Prostate gland (tissue), 2 donors: Measurements from ENCODE around the gene HLA-DQA1. TPM values are rescaled to one million over a fixed set of nuclear protein-coding genes. Genes with fewer than 3 reads are reported as not detected.
A peak's percentile ranks its signal among the peaks of the same experiment; 100 is the strongest.

Experiments
- DNase-seq: peaks from one replicate; pipeline ENCODE4 v3.0.0-alpha.2; 2019; ENCODE audit warnings: low spot score
- H3K27ac ChIP-seq, 2 donors: fragments of 200-600 bp; sonication (generic); 2 replicates each; pipeline ENCODE4 v1.5.1; 2017 to 2019
- H3K27me3 ChIP-seq: fragments of 200-600 bp; sonication (generic); replicated peaks from 2 replicates; pipeline ENCODE4 v1.5.1; 2019; ENCODE audit not compliant: insufficient read depth
- H3K36me3 ChIP-seq, 2 donors: fragments of 200-600 bp; sonication (generic); 1 replicate in 1 of 2; 2 replicates in 1 of 2; pipeline versions ENCODE4 v1.5.1 to v1.8.1; 2017 to 2019
- H3K4me1 ChIP-seq: fragments of 200-600 bp; sonication (generic); replicated peaks from 2 replicates; pipeline ENCODE4 v1.5.1; 2019
- H3K4me3 ChIP-seq, 2 donors: fragments of 200-600 bp; sonication (generic); 2 replicates each; pipeline ENCODE4 v1.5.1; 2017 to 2019
- H3K9me3 ChIP-seq: fragments of 200-600 bp; sonication (generic); 2 replicates; pipeline ENCODE4 v1.5.1; 2017
- POLR2A ChIP-seq: fragments of 450-650 bp; IDR thresholded peaks from one replicate; pipeline ENCODE4 v1.6.1; 2016; ENCODE audit warnings: antibody characterized with exemption, mild to moderate bottlenecking
- POLR2AphosphoS5 ChIP-seq: sonication (generic); formaldehyde crosslinking; IDR thresholded peaks from one replicate; pipeline ENCODE4 v1.6.1; 2017; ENCODE audit warnings: antibody characterized with exemption
- WGBS: methylation state at CpG from one replicate; pipeline ENCODE4 v1.1.5; 2018; 5-methylcytosine and 5-hydroxymethylcytosine counted together
- intact Hi-C: fragments of 100-400 bp; cut with DNase I; formaldehyde crosslinking; loops from one replicate; pipeline ENCODE4 v1.14.2; 2022
- total RNA-seq, 2 donors: library from RNA; depleted of rRNA; stranded (reverse); fragments of >200 nt; gene quantifications; one replicate each; pipeline ENCODE4 v1.1.0, GENCODE V29; 2016
- TF ChIP-seq, protein P1 (sequence below), 4 experiments: fragments of 200-600 bp in 2 of 4; fragments of 450-650 bp in 2 of 4; sonication (generic) in 2 of 4; IDR thresholded peaks; 1 replicate in 3 of 4; 2 replicates in 1 of 4; pipeline ENCODE4 v1.5.1; 2016 to 2019; ENCODE audit warnings: antibody characterized with exemption in 4 of 4, mild to moderate bottlenecking in 2 of 4, moderate library complexity in 2 of 4

HLA-DQA1 gene
- total RNA-seq, 2 donors from 2014 or later: 2.4 to 3.7 TPM

DNA sequence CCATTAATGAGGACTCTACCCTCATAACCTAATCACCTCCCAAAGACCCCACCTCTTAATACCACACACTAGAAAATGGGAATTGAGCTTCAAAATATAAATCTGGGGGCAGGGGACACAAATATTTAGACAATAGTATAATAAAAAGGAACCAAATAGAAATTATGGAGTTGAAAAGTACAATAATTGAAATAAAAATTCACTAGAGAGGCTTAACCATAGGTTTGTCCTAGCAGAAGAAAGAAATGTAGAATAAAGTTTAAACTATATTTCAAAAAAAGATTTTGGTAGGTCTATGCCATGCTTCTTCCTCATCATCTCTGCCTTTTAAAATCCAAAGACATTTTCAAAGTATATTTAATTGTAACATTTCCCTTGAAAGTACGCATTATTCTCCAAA lies 19.5 kb upstream of the HLA-DQA1 start:
- H3K27me3 ChIP-seq: no peaks in the 10 kb centered on the region
- DNase-seq: no peak
- TF ChIP-seq, protein P1, sequence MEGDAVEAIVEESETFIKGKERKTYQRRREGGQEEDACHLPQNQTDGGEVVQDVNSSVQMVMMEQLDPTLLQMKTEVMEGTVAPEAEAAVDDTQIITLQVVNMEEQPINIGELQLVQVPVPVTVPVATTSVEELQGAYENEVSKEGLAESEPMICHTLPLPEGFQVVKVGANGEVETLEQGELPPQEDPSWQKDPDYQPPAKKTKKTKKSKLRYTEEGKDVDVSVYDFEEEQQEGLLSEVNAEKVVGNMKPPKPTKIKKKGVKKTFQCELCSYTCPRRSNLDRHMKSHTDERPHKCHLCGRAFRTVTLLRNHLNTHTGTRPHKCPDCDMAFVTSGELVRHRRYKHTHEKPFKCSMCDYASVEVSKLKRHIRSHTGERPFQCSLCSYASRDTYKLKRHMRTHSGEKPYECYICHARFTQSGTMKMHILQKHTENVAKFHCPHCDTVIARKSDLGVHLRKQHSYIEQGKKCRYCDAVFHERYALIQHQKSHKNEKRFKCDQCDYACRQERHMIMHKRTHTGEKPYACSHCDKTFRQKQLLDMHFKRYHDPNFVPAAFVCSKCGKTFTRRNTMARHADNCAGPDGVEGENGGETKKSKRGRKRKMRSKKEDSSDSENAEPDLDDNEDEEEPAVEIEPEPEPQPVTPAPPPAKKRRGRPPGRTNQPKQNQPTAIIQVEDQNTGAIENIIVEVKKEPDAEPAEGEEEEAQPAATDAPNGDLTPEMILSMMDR (IDR thresholded peaks at IDR 0.05): no peak
- TF ChIP-seq POLR2A (no peak), POLR2AphosphoS5 (no peak)
- H3K4me3 ChIP-seq: no peak overlapping the region
- intact Hi-C loops: no loop called here
- H3K4me1 ChIP-seq: no peaks in the 10 kb centered on the region
- H3K36me3 ChIP-seq: no peaks in the 10 kb centered on the region
- 41% methylated on average over 1 of the region's 1 CpG for WGBS
- H3K9me3 ChIP-seq: no peaks in the 10 kb centered on the region
- no peak overlapping the region for H3K27ac ChIP-seq

DNA sequence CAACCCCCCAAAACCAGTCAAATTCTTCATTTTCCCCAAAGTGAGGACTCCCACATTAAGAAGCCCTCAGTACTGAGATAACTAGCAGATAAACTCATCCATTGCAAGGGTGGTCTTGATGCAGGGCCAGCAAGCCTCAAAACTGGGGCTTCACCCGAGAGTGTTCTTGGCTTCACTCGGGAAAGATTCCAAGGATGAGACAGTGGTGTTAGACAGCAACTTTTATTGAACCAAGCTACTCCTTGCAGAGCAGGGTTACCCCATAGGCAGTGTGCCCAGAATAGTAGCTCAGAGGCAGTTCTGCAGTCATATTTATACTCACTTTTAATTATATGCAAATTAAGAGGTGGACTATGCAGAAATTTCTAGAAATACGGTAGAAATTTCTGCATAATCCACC lies 15.8 kb upstream of the HLA-DQA1 start:
- 36% methylated on average over 2 of the region's 3 CpGs for WGBS
- Histone ChIP-seq H3K27me3 (no peaks in the 10 kb centered on the region), H3K9me3 (no peaks in the 10 kb centered on the region), H3K27ac (no peak overlapping the region), H3K4me1 (no peaks in the 10 kb centered on the region), H3K4me3 (no peak overlapping the region), H3K36me3 (no peaks in the 10 kb centered on the region)
- no peak for DNase-seq
- TF ChIP-seq POLR2AphosphoS5: no peak
- TF ChIP-seq, protein P1 (IDR thresholded peaks at IDR 0.05): no peak
- no peak for TF ChIP-seq POLR2A
- intact Hi-C loops: no loop called here

DNA sequence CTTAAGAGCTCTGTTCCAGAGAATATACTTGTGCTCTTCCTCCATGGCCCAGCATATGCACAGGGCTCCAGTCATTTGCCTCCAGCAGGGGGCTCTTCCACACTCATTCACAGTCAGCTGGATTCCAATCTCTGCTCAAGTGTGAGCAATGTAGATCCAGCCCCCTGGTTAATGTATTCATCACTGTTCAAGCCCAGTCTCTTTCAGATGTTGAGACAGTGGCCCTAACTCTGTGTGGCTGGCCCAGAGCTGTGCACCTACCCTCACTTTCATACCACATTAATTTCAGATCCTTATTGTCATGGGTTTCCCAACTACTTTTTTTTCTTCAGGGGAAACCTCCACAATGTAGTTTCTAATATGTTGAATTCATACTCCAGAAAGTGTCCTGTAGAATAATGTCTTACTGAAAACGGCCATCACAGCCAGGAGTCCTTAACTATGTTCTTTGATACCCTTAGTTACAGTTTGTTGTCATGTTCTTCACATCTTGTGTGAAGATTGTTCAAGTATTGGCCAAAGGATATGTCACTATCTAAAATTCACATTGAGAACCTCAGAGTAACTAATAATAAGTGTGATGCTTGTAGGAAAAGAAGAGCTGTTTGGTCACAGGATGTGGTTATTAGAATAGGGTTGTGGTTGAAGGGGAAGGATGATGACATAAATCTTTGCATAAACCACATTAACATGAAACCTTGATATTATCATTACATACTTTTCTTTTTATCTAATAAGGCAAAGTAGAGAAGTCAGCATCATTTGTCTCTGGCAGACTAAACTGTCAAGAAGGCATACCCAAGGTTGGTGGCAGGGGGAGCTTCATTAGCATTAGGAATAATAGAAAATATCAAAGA lies 14.4 kb upstream of the HLA-DQA1 start:
- DNase-seq: no peak
- no peak overlapping the region for H3K4me3 ChIP-seq
- H3K9me3 ChIP-seq: no peaks in the 10 kb centered on the region
- intact Hi-C loops: no loop called here
- 31% methylated on average over 1 of the region's 1 CpG for WGBS
- H3K4me1 ChIP-seq: no peaks in the 10 kb centered on the region
- no peak overlapping the region for H3K27ac ChIP-seq
- no peaks in the 10 kb centered on the region for H3K27me3 ChIP-seq
- H3K36me3 ChIP-seq: no peaks in the 10 kb centered on the region
- no peak for TF ChIP-seq POLR2A
- TF ChIP-seq, protein P1 (IDR thresholded peaks at IDR 0.05): peak in 1 of 4 experiments; percentile 28
- TF ChIP-seq POLR2AphosphoS5: peak; percentile 33

DNA sequence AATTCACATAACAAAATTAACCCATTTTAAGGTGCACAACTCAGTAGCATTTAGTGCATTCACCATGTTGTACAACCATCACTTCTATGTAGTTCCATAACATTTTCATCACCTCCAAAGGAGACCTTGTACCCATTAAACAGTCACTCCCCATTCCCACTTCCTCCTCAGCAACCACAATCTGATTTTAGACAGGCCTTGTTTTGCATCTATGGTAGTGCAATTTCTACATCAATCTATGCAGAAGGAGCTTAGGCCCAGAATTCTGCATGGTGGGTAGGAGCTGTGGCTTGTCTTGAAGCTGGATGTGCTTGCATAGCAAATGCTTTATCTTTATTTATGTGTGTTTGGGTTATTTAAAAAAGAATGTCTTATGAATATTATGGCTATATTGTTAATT lies 13.5 kb upstream of the HLA-DQA1 start:
- no peak for DNase-seq
- Histone ChIP-seq H3K4me1 (no peaks in the 10 kb centered on the region), H3K36me3 (no peaks in the 10 kb centered on the region), H3K27ac (no peak overlapping the region), H3K9me3 (no peaks in the 10 kb centered on the region), H3K27me3 (no peaks in the 10 kb centered on the region), H3K4me3 (no peak overlapping the region)
- TF ChIP-seq, protein P1 (IDR thresholded peaks at IDR 0.05): no peak
- TF ChIP-seq POLR2AphosphoS5 (no peak), POLR2A (no peak)
- intact Hi-C loops: no loop called here

DNA sequence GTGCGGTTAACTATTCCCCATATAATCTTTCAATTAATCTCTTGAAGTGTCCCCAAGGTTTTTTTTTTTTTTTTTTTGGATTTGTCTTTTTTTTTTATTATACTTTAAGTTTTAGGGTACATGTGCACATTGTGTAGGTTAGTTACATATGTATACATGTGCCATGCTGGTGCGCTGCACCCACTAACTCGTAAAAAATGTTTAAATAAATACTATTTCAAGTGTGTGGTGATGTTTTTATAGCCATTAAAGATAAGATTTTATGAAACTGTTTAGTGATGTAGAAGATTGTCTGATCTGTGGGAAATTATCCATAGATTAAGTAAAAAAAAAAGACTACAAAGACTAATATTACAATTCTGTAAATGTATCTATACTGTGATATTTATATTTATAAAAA lies 12.6 kb upstream of the HLA-DQA1 start:
- no peaks in the 10 kb centered on the region for H3K9me3 ChIP-seq
- H3K4me1 ChIP-seq: no peaks in the 10 kb centered on the region
- H3K27me3 ChIP-seq: no peaks in the 10 kb centered on the region
- no peaks in the 10 kb centered on the region for H3K36me3 ChIP-seq
- intact Hi-C loops: no loop called here
- no peak for DNase-seq
- H3K4me3 ChIP-seq: no peak overlapping the region
- H3K27ac ChIP-seq: no peak overlapping the region
- TF ChIP-seq POLR2A (no peak), POLR2AphosphoS5 (no peak)
- TF ChIP-seq, protein P1 (IDR thresholded peaks at IDR 0.05): no peak
- 0% methylated on average over 1 of the region's 3 CpGs for WGBS
